Measurements from ENCODE around the gene NVL.
A peak's percentile ranks its signal among the peaks of the same experiment; 100 is the strongest.

The NVL gene

DNA sequence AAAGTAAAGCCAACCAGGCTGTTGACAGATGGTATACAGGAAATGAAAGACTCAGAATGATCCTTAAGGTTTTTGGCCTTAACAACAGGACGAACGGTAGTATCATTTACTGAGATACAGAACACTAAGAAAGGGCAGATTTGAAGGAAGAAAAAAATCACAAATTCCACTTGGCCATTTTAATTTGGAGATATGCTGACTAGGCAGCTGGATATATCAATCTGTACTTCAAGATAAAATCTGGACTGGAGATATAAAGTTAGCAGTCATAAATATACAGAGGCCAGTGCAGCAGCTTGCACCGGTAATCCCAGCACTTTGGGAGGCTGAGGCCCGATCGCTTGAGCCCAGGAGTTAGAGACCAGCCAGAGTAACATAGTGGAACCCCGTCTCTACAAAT lies 1.3 kb downstream of the NVL start:
- Histone ChIP-seq H3K4me3 (ENCODE audit: low read length) (peak overlapping the region; percentile 12), H3K27me3 (replicated peaks; ENCODE audit: insufficient read depth, low read length) (no peaks in the 10 kb centered on the region), H3K9me3 (replicated peaks; ENCODE audit: insufficient read depth, low read length) (no peaks in the 10 kb centered on the region), H2AFZ (ENCODE audit: low read length) (no peak overlapping the region), H3K9me2 (replicated peaks; ENCODE audit: insufficient read depth, low read length) (no peaks in the 10 kb centered on the region), H3F3A (ENCODE audit: insufficient read depth, low read length) (peaks cover 12% of the 10 kb centered on the region), H3K9ac (ENCODE audit: low read length) (no peak overlapping the region; the same call in 1 of the 2 replicates), H3K27ac (ENCODE audit: low read length) (no peak overlapping the region), H3K4me2 (ENCODE audit: low read depth, low read length) (peak overlapping the region; percentile 71; the same call in 1 of the 2 replicates), H3K4me1 (ENCODE audit: low read length) (peaks cover 8% of the 10 kb centered on the region), H3K79me2 (ENCODE audit: low read length) (peaks cover 55% of the 10 kb centered on the region), H4K20me1 (ENCODE audit: insufficient read depth, low read length) (peaks cover 2% of the 10 kb centered on the region; the same call in 1 of the 2 replicates), H3K36me3 (replicated peaks; ENCODE audit: insufficient read depth, low read length) (peaks cover 4% of the 10 kb centered on the region; the same call in 1 of the 2 replicates)
- DNase-seq = no peak
- TF ChIP-seq EZH2 (optimal IDR thresholded peaks at IDR 0.05; ENCODE audit: low read depth, low read length) (no peak), EZH2phosphoT487 (IDR thresholded peaks at IDR 0.05; ENCODE audit: low read length) (no peak)
- TF ChIP-seq, protein P1, sequence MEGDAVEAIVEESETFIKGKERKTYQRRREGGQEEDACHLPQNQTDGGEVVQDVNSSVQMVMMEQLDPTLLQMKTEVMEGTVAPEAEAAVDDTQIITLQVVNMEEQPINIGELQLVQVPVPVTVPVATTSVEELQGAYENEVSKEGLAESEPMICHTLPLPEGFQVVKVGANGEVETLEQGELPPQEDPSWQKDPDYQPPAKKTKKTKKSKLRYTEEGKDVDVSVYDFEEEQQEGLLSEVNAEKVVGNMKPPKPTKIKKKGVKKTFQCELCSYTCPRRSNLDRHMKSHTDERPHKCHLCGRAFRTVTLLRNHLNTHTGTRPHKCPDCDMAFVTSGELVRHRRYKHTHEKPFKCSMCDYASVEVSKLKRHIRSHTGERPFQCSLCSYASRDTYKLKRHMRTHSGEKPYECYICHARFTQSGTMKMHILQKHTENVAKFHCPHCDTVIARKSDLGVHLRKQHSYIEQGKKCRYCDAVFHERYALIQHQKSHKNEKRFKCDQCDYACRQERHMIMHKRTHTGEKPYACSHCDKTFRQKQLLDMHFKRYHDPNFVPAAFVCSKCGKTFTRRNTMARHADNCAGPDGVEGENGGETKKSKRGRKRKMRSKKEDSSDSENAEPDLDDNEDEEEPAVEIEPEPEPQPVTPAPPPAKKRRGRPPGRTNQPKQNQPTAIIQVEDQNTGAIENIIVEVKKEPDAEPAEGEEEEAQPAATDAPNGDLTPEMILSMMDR (IDR thresholded peaks at IDR 0.05; ENCODE audit: low read length) = no peak

DNA sequence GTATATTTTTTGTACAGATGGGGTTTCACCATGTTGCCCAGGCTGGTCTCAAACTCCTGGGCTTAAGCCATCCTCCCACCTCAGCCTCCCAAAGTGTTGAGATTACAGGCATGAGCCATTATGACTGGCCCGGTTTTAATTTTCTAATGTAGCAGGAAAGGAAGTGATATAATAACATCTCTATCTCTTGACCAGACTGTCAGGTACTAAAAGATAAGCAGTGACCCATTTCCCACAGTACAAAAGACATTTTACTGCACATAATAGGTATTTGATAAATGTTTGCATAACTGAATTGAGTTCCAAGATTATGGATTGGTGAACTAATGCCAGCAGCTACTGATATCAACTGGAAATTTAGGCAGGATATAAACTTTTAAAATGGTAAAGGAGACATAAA lies 4.0 kb downstream of the NVL start:
- H3K79me2 ChIP-seq (ENCODE audit: low read length) = peaks cover 77% of the 10 kb centered on the region
- peaks cover 4% of the 10 kb centered on the region; the same call in 1 of the 2 replicates for H3K36me3 ChIP-seq (replicated peaks; ENCODE audit: insufficient read depth, low read length)
- peaks cover 5% of the 10 kb centered on the region; the same call in 1 of the 2 replicates for H3K4me1 ChIP-seq (ENCODE audit: low read length)
- TF ChIP-seq EZH2 (optimal IDR thresholded peaks at IDR 0.05; ENCODE audit: low read depth, low read length) = no peak
- TF ChIP-seq, protein P1 (IDR thresholded peaks at IDR 0.05; ENCODE audit: low read length) = no peak
- no peak for TF ChIP-seq EZH2phosphoT487 (IDR thresholded peaks at IDR 0.05; ENCODE audit: low read length)
- H3K4me3 ChIP-seq (ENCODE audit: low read length) = no peak overlapping the region
- no peaks in the 10 kb centered on the region for H3K27me3 ChIP-seq (replicated peaks; ENCODE audit: insufficient read depth, low read length)
- H3K9me3 ChIP-seq (replicated peaks; ENCODE audit: insufficient read depth, low read length) = no peaks in the 10 kb centered on the region
- H3K4me2 ChIP-seq (ENCODE audit: low read depth, low read length) = no peak overlapping the region
- H3K9ac ChIP-seq (ENCODE audit: low read length) = no peak overlapping the region
- no peak overlapping the region for H3K27ac ChIP-seq (ENCODE audit: low read length)
- H3K9me2 ChIP-seq (replicated peaks; ENCODE audit: insufficient read depth, low read length) = no peaks in the 10 kb centered on the region
- peaks cover 2% of the 10 kb centered on the region; the same call in 1 of the 2 replicates for H4K20me1 ChIP-seq (ENCODE audit: insufficient read depth, low read length)
- H2AFZ ChIP-seq (ENCODE audit: low read length) = no peak overlapping the region
- no peak for DNase-seq
- H3F3A ChIP-seq (ENCODE audit: insufficient read depth, low read length) = peaks cover 12% of the 10 kb centered on the region

DNA sequence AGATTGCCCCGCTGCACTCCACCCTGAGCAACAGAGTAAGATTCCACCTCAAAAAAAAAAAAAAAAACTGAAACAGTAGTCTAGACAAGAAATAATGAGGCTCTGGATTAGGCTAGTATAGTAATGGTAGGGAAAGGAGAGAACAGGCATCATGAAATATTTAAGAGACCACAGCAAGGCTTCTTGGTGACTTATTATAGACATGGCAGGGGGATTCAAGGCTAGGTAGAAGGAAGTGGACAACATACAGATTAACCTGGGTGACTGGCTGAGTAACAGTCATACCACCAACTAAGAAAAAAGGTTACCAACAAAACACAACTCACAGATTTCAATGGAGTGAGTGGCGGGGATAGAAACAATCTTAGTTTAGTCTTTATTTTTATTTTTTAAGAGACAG lies 8.3 kb downstream of the NVL start:
- H3K79me2 ChIP-seq (ENCODE audit: low read length) = peaks cover 60% of the 10 kb centered on the region
- DNase-seq = no peak
- H3K27me3 ChIP-seq (replicated peaks; ENCODE audit: insufficient read depth, low read length) = no peaks in the 10 kb centered on the region
- H3K36me3 ChIP-seq (replicated peaks; ENCODE audit: insufficient read depth, low read length) = peaks cover 8% of the 10 kb centered on the region; the same call in 1 of the 2 replicates
- no peaks in the 10 kb centered on the region for H3K9me2 ChIP-seq (replicated peaks; ENCODE audit: insufficient read depth, low read length)
- TF ChIP-seq EZH2phosphoT487 (IDR thresholded peaks at IDR 0.05; ENCODE audit: low read length) (no peak), EZH2 (optimal IDR thresholded peaks at IDR 0.05; ENCODE audit: low read depth, low read length) (no peak)
- TF ChIP-seq, protein P1 (IDR thresholded peaks at IDR 0.05; ENCODE audit: low read length) = no peak
- no peak overlapping the region for H2AFZ ChIP-seq (ENCODE audit: low read length)
- no peak overlapping the region for H3K9ac ChIP-seq (ENCODE audit: low read length)
- no peaks in the 10 kb centered on the region for H3K9me3 ChIP-seq (replicated peaks; ENCODE audit: insufficient read depth, low read length)
- H3K27ac ChIP-seq (ENCODE audit: low read length) = no peak overlapping the region
- H3K4me1 ChIP-seq (ENCODE audit: low read length) = no peaks in the 10 kb centered on the region
- H3F3A ChIP-seq (ENCODE audit: insufficient read depth, low read length) = no peaks in the 10 kb centered on the region
- peaks cover under 1% of the 10 kb centered on the region; the same call in 1 of the 2 replicates for H4K20me1 ChIP-seq (ENCODE audit: insufficient read depth, low read length)
- no peak overlapping the region for H3K4me3 ChIP-seq (ENCODE audit: low read length)
- no peak overlapping the region for H3K4me2 ChIP-seq (ENCODE audit: low read depth, low read length)
